A673 (cell line): ENCODE results near the gene MINK1.

Source experiments
- EZH2 ChIP-seq: fragments of 200-600 bp; sonication (generic); IDR thresholded peaks from 2 replicates; pipeline ENCODE4 v1.6.1; 2017; ENCODE audit warnings: borderline replicate concordance, low read depth, mild to moderate bottlenecking, mixed read lengths, antibody characterized with exemption, low read length; ENCODE audit not compliant: poor library complexity, severe bottlenecking
- TF ChIP-seq, protein P1 (sequence below): fragments of 300-800, 200-600 bp; sonication (generic); conservative IDR thresholded peaks from 2 replicates; pipeline ENCODE4 v1.5.1; 2017; ENCODE audit warnings: low read depth, mild to moderate bottlenecking, antibody characterized with exemption, low read length, moderate library complexity, mixed read lengths

DNA sequence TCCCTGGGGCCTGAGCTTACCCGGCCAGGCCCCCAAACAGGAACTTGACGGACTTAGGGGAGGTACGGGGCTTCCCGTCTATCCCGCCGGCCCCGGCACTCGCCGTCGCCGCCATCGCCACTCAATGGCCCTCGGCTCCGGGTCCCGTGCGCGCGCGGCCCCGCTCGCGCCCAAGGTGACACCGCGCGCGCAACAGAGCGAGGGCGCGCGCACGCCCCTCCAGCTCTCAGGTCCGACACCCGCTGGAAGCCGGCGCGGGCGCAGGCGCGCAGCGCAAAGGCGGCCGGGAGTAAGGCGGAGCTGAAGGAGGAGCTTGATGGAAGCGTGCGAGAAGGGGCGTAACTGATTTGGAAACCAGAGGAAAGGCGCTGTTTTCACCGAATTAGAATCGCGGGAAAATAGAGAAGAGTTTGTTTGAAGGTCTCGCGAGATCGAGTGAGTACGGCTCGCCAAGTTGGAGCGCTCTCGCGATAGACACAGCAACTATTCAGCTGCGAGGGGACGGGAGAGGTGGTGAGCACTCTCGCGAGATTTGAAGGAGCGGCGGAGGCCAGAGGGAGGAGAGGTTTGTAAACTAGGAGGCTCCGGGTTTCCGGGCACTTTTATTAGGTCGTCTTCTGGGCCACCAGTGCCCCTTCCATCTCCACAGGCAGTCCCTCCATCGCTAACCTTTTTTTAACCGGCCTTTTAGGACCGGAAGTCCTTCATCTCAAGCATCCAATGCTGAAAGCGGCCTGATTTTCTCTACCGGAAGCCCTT is 106.8 kb downstream of the MINK1 start, which contains the start of the genes RNF167 and SLC25A11:
- TF ChIP-seq EZH2: no peak
- TF ChIP-seq, protein P1, sequence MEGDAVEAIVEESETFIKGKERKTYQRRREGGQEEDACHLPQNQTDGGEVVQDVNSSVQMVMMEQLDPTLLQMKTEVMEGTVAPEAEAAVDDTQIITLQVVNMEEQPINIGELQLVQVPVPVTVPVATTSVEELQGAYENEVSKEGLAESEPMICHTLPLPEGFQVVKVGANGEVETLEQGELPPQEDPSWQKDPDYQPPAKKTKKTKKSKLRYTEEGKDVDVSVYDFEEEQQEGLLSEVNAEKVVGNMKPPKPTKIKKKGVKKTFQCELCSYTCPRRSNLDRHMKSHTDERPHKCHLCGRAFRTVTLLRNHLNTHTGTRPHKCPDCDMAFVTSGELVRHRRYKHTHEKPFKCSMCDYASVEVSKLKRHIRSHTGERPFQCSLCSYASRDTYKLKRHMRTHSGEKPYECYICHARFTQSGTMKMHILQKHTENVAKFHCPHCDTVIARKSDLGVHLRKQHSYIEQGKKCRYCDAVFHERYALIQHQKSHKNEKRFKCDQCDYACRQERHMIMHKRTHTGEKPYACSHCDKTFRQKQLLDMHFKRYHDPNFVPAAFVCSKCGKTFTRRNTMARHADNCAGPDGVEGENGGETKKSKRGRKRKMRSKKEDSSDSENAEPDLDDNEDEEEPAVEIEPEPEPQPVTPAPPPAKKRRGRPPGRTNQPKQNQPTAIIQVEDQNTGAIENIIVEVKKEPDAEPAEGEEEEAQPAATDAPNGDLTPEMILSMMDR: no peak
